Peyer's patch (tissue), 4 donors: Measurements from ENCODE around the gene CXorf49B.
"Not testable (repeated sequence)": the region's sequence is repeated elsewhere in the genome, so short reads cannot be mapped to it uniquely, and the experiment has no call there.

ENCODE experiments used
- CTCF ChIP-seq, 6 experiments: fragments of 450-650 bp in 4 of 6; fragments of 200-600 bp in 2 of 6; sonication (generic) in 1 of 6; IDR thresholded peaks; one replicate each; pipeline ENCODE4 v1.5.1; 2017 to 2019; ENCODE audit warnings: antibody characterized with exemption in 6 of 6, mild to moderate bottlenecking in 3 of 6, moderate library complexity in 1 of 6
- POLR2A ChIP-seq, 2 donors: fragments of 450-650 bp; IDR thresholded peaks; one replicate each; pipeline ENCODE4 v1.5.1; 2017; ENCODE audit warnings: antibody characterized with exemption in 2 of 2, mild to moderate bottlenecking in 2 of 2, moderate library complexity in 2 of 2

GRCh38 chrX:71806450-71806849 is 43.3 kb downstream of the CXorf49B start:
- not testable (repeated sequence) for TF ChIP-seq POLR2A, CTCF (IDR thresholded peaks at IDR 0.05)
